GM19438 (cell line): ENCODE measurements around the gene GTF2F1.
"Not testable (repeated sequence)": the region's sequence is repeated elsewhere in the genome, so short reads cannot be mapped to it uniquely, and the experiment has no call there.

Source experiments
- ATAC-seq: cut with Tn5 transposase; IDR thresholded peaks from one replicate; pipeline ENCODE4 v1.9.1; 2021; ENCODE audit warnings: low read depth; ENCODE audit not compliant: unreplicated experiment

The GTF2F1 gene

GRCh38 chr19:6418562-6418932, 25.6 kb upstream of the GTF2F1 start:
- no peak for ATAC-seq

GRCh38 chr19:6417713-6418561, 25.0 kb upstream of the GTF2F1 start:
- no peak for ATAC-seq

GRCh38 chr19:6416658-6417405, 23.9 kb upstream of the GTF2F1 start:
- no peak for ATAC-seq

GRCh38 chr19:6415591-6416190, 22.7 kb upstream of the GTF2F1 start:
- ATAC-seq = no peak

- ATAC-seq = no peak
Observed at GRCh38 chr19:6414793-6415590, 22.0 kb upstream of the GTF2F1 start.

- ATAC-seq = no peak
Observed at GRCh38 chr19:6413721-6414643, 21.0 kb upstream of the GTF2F1 start.

GRCh38 chr19:6413291-6413690, 20.3 kb upstream of the GTF2F1 start:
- no peak for ATAC-seq

GRCh38 chr19:6412447-6413091, 19.6 kb upstream of the GTF2F1 start:
- ATAC-seq = no peak

- no peak for ATAC-seq
Observed at GRCh38 chr19:6412061-6412446, 19.1 kb upstream of the GTF2F1 start.

- ATAC-seq = no peak
Observed at GRCh38 chr19:6409346-6409745, 16.4 kb upstream of the GTF2F1 start.

GRCh38 chr19:6406401-6406800, 13.4 kb upstream of the GTF2F1 start:
- ATAC-seq = no peak

GRCh38 chr19:6402837-6403608, 10.1 kb upstream of the GTF2F1 start:
- no peak for ATAC-seq

- ATAC-seq = no peak
Observed at GRCh38 chr19:6402058-6402457, 9.1 kb upstream of the GTF2F1 start.

GRCh38 chr19:6400062-6400944, 7.3 kb upstream of the GTF2F1 start:
- ATAC-seq = not testable (repeated sequence)

GRCh38 chr19:6396305-6396704, 3.3 kb upstream of the GTF2F1 start:
- ATAC-seq = no peak

GRCh38 chr19:6394831-6395230, 1.9 kb upstream of the GTF2F1 start:
- no peak for ATAC-seq

GRCh38 chr19:6393983-6394412, 1.0 kb upstream of the GTF2F1 start:
- ATAC-seq = peak; percentile 8
